NCI-H1436 treated with DMSO at 0.1 percent for 48 hours (cell line): Measurements from ENCODE around the gene BICRAL.
"Not testable (repeated sequence)": the region's sequence is repeated elsewhere in the genome, so short reads cannot be mapped to it uniquely, and the experiment has no call there.

Experiments used
- DNase-seq: peaks from one replicate; lab custom pipeline; 2025; lab: John Stamatoyannopoulos, UW

Gene BICRAL

GRCh38 chr6:42764911-42765648 is 16.8 kb upstream of the BICRAL start:
- no peak for DNase-seq

- DNase-seq: no peak
Measured at GRCh38 chr6:42766163-42766670, 15.6 kb upstream of the BICRAL start.

GRCh38 chr6:42769051-42769450 is 12.8 kb upstream of the BICRAL start:
- no peak for DNase-seq

- DNase-seq: no peak
Measured at GRCh38 chr6:42769836-42770235, 12.0 kb upstream of the BICRAL start.

- DNase-seq: no peak
Measured at GRCh38 chr6:42771741-42772100, 10.1 kb upstream of the BICRAL start.

GRCh38 chr6:42774201-42774600 is 7.7 kb upstream of the BICRAL start:
- no peak for DNase-seq

GRCh38 chr6:42774821-42775487 is 6.9 kb upstream of the BICRAL start:
- not testable (repeated sequence) for DNase-seq

GRCh38 chr6:42777126-42777822 is 4.6 kb upstream of the BICRAL start:
- no peak for DNase-seq

GRCh38 chr6:42778122-42778521 is 3.7 kb upstream of the BICRAL start:
- DNase-seq: no peak

- no peak for DNase-seq
Measured at GRCh38 chr6:42779521-42779920, 2.3 kb upstream of the BICRAL start.

GRCh38 chr6:42781546-42781795 is 381 bp upstream of the BICRAL start:
- DNase-seq: no peak

- DNase-seq: no peak
Measured at GRCh38 chr6:42782689-42783176, 881 bp downstream of the BICRAL start.

- DNase-seq: no peak
Measured at GRCh38 chr6:42783177-42783875, 1.5 kb downstream of the BICRAL start.

GRCh38 chr6:42783876-42784642 is 2.2 kb downstream of the BICRAL start:
- no peak for DNase-seq

GRCh38 chr6:42784717-42785498 is 3.1 kb downstream of the BICRAL start:
- DNase-seq: no peak

- DNase-seq: no peak
Measured at GRCh38 chr6:42786525-42786985, 4.7 kb downstream of the BICRAL start.

GRCh38 chr6:42787063-42787472 is 5.2 kb downstream of the BICRAL start:
- DNase-seq: no peak

GRCh38 chr6:42788671-42789070 is 6.8 kb downstream of the BICRAL start:
- no peak for DNase-seq

GRCh38 chr6:42790549-42791181 is 8.8 kb downstream of the BICRAL start:
- no peak for DNase-seq

GRCh38 chr6:42791706-42792320 is 10.0 kb downstream of the BICRAL start:
- DNase-seq: no peak
